Coronary artery (tissue), 2 donors: ENCODE measurements around the gene VWDE.

Experiments
- DNase-seq: peaks from one replicate; pipeline ENCODE4 v3.0.0-alpha.2; 2017; ENCODE audit warnings: low spot score
- H3K27ac ChIP-seq, 2 donors: fragments of 200-600 bp; sonication (generic); one replicate each; pipeline ENCODE4 v1.5.1; 2016 to 2019
- H3K4me3 ChIP-seq: fragments of 200-600 bp; sonication (generic); 2 replicates; pipeline ENCODE4 v1.5.1; 2016; ENCODE audit warnings: mild to moderate bottlenecking, moderate library complexity
- TF ChIP-seq, protein P1 (sequence below): fragments of 200-600 bp; sonication (generic); IDR thresholded peaks from one replicate; pipeline ENCODE4 v1.5.1; 2019; ENCODE audit warnings: antibody characterized with exemption

Gene VWDE

DNA sequence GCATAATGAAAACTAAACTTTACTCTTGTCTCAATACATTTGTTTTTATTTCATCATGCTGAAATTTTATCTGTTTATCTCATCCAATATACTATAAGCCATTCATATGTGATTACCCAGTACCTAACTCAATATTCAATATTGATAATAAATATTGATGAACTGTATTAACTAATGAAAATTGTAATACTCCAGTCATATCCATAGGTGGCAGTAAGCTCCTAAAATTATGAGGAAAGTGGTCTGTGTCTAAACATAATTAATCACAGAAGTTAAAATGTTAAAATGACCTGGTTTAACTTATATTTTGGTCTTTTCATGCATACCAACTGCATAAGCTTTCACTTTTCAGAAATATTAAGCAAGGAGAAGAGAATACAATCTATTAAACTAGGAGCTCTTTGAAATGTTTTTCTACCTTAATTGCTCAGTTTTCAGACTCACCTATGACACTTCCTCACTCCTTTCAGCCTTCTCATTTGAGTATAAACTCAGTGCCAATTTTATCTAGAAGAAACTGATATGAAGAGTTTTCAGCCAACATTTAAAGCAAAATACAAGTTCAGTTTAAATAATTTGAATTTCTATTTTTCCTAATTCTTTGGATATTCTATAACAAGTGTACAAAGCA lies 30.5 kb upstream of the VWDE start:
- no peak for DNase-seq
- Histone ChIP-seq H3K4me3 (no peak overlapping the region), H3K27ac (no peak overlapping the region)
- TF ChIP-seq, protein P1, sequence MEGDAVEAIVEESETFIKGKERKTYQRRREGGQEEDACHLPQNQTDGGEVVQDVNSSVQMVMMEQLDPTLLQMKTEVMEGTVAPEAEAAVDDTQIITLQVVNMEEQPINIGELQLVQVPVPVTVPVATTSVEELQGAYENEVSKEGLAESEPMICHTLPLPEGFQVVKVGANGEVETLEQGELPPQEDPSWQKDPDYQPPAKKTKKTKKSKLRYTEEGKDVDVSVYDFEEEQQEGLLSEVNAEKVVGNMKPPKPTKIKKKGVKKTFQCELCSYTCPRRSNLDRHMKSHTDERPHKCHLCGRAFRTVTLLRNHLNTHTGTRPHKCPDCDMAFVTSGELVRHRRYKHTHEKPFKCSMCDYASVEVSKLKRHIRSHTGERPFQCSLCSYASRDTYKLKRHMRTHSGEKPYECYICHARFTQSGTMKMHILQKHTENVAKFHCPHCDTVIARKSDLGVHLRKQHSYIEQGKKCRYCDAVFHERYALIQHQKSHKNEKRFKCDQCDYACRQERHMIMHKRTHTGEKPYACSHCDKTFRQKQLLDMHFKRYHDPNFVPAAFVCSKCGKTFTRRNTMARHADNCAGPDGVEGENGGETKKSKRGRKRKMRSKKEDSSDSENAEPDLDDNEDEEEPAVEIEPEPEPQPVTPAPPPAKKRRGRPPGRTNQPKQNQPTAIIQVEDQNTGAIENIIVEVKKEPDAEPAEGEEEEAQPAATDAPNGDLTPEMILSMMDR, result no peak

DNA sequence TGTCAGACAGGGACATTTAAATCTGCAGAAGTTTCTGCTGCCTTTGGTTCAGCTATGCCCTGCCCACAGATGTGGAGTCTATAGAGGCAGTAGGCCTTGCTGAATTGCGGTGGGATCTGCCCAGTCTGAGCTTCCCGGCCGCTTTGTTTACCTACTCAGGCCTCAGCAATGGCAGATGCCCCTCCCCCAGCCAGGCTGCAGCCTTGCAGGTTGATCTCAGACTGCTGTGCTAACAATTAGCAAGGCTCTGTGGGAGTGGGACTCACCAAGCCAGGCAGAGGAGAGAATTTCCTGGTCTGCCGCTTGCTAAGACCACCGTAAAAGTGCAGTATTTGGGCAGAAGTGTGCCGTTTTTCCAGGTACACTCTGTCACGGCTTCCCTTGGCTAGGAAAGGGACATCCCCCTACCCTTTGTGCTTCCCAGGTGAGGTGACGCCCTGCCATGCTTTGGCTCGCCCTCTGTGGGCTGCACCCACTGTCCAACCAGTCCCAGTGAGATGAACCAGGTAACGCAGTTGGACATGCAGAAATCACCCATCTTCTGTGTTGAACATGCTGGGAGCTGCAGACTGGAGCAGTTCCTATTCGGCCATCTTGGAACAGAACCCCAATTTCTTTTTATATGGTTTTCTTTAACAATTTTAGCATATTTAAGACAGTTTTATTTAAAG lies 28.4 kb upstream of the VWDE start:
- no peak for DNase-seq
- TF ChIP-seq, protein P1, result no peak

GRCh38 chr7:12425311-12425710 lies 21.6 kb upstream of the VWDE start:
- TF ChIP-seq, protein P1, result no peak
- no peak for DNase-seq
- Histone ChIP-seq H3K4me3 (no peak overlapping the region), H3K27ac (no peak overlapping the region)

More for the DNA sequence above, 28.4 kb upstream of the VWDE start:
- H3K4me3 ChIP-seq, result no peak overlapping the region
- no peak overlapping the region for H3K27ac ChIP-seq

DNA sequence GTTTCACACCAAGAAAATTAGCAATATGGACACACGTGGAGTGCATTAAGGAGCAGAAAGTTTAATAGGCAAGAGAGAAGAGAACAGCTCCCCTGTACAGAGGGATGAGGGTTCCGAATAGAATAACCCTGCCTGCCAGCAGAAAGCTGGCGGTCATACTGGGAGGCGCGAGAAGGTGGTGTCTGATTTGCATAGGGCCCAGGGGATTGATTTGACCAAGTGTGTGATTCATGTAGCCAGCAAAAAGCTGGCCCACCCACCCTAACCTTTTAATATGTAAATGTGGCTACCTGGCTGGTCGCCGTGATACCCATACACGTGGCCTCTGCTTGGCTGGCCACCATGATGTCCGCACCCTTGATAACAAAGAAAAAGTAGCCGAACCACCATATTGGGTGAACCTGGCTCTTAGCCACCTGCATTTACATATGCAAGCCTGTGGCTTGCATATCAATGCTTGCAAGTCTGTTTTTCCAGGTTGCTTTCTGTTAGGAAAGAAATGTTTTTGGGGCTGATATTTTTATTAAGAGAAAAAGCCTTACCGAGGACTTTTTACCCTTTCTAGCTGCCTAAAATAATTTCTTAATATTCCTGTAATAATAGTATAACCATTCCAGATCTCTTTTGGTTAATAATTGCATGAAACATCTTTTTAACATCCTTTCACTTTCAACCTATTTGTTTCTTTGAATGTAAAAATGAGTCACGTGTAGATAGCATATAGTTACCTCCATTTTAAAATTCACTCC lies 20.5 kb upstream of the VWDE start:
- TF ChIP-seq, protein P1, result no peak
- Histone ChIP-seq H3K4me3 (no peak overlapping the region), H3K27ac (no peak overlapping the region)
- no peak for DNase-seq

DNA sequence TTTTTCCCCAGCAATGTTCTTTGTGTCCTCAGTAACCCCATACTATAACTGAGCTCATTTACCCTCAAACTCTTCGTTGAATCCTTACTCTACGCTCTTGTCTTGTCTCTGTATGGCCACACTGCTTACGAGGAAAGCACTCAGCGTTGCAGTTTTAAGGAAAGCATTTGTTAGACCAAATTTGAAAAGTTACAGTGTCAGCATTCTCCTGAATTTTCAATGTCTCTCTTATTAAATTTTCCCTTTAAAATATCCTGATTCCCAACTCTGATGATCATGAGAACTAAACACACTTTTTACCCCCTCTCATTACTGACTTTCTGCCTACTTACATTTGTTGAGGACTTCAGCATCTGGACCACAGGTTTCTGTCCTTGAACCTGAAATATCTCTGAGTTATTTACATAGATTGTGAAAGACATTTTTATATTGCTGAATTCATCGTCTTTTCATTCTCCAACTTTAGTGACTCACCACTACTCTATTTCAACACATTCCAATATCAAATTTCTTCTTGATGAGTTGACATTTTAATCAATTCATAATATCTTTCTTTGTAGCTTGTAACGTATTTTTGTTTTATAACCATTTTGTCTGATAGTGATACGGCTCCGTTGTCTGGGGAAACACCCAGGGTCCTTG lies 19.8 kb upstream of the VWDE start:
- no peak overlapping the region for H3K4me3 ChIP-seq
- H3K27ac ChIP-seq, result no peak overlapping the region
- TF ChIP-seq, protein P1, result no peak
- DNase-seq, result no peak

DNA sequence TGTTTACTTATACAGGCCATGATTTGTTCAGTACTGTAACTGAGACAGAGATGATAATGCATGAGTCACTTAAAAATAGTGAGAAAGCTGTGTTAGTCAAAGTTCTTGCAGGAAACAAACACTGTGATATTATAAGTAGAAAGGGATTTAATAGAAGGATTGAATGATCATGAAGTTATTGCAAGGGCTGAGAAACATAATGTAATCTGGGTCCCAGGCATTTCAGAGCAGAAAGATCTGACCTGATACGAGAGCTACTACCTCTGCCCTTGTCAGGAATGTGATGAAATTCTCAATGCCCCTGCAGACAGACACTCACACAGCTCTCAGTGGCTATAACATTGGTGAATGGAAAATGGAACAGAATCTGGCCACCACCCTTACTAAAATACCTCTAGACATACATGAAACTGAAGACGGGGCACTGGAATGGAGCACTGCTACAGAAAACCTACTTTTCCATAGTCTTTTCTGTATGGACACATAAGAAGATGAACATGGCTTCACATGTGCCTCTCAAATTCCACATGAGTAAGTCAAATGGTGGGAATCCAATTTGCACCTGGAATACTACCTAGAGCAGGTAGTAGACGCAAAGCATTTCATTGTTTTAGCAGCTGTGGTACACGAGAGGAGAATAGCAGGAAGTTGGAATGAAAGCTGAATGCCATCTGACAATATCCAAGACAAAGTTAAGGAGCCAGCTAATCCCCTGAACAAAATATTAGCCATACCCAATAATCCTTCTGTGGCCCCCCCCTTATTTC lies 19.1 kb upstream of the VWDE start:
- TF ChIP-seq, protein P1, result no peak
- H3K4me3 ChIP-seq, result no peak overlapping the region
- no peak for DNase-seq
- no peak overlapping the region for H3K27ac ChIP-seq
